Fibroblast of lung (primary cell): ENCODE results near the gene CDH4.

Experiments used
- EZH2 ChIP-seq: IDR thresholded peaks from 2 replicates; pipeline ENCODE4 v1.5.1; 2012; ENCODE audit warnings: low read length, control low read depth, mild to moderate bottlenecking; ENCODE audit errors: missing control alignments
- TF ChIP-seq, protein P1 (sequence below), 2 donors: IDR thresholded peaks in 1 of 2; conservative IDR thresholded peaks in 1 of 2; 1 replicate in 1 of 2; 2 replicates in 1 of 2; pipeline ENCODE4 v1.5.1; 2011 to 2012; ENCODE audit warnings: low read length in 2 of 2, control low read depth in 1 of 2, inconsistent platforms in 1 of 2, low read depth in 1 of 2, mild to moderate bottlenecking in 1 of 2

DNA sequence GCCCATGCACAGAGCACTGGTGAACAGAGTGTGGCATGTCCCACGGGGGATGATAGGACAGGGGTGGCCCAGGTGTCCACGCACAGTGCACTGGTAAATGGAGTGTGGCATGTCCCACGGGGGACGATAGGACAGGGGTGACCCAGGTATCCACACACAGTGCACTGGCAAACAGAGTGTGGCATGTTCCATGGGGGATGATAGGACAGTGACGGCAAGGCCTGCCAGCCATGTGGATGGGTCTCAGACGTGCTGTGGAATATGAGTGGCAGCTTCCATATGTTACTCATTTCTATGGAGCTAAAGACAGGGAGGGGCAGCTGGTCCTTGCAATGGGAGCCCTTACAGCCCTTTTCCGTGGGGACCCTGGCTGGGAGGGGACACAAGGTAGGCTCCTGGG lies 168.7 kb downstream of the CDH4 start:
- TF ChIP-seq, protein P1, sequence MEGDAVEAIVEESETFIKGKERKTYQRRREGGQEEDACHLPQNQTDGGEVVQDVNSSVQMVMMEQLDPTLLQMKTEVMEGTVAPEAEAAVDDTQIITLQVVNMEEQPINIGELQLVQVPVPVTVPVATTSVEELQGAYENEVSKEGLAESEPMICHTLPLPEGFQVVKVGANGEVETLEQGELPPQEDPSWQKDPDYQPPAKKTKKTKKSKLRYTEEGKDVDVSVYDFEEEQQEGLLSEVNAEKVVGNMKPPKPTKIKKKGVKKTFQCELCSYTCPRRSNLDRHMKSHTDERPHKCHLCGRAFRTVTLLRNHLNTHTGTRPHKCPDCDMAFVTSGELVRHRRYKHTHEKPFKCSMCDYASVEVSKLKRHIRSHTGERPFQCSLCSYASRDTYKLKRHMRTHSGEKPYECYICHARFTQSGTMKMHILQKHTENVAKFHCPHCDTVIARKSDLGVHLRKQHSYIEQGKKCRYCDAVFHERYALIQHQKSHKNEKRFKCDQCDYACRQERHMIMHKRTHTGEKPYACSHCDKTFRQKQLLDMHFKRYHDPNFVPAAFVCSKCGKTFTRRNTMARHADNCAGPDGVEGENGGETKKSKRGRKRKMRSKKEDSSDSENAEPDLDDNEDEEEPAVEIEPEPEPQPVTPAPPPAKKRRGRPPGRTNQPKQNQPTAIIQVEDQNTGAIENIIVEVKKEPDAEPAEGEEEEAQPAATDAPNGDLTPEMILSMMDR (conservative IDR thresholded peaks at IDR 0.05 in 1 of 2, IDR thresholded peaks at IDR 0.05 in 1 of 2; ENCODE audit: low read depth in 1 of 2, low read length in 2 of 2) = no peak
- no peak for TF ChIP-seq EZH2
